ENCODE data around the gene ARHGAP10. TPM values are rescaled to one million over a fixed set of nuclear protein-coding genes. Genes with fewer than 3 reads are reported as not detected.

Gene ARHGAP10
- total RNA-seq, 4 donors from 2014 or later = 153 to 404 (median 215) TPM

DNA sequence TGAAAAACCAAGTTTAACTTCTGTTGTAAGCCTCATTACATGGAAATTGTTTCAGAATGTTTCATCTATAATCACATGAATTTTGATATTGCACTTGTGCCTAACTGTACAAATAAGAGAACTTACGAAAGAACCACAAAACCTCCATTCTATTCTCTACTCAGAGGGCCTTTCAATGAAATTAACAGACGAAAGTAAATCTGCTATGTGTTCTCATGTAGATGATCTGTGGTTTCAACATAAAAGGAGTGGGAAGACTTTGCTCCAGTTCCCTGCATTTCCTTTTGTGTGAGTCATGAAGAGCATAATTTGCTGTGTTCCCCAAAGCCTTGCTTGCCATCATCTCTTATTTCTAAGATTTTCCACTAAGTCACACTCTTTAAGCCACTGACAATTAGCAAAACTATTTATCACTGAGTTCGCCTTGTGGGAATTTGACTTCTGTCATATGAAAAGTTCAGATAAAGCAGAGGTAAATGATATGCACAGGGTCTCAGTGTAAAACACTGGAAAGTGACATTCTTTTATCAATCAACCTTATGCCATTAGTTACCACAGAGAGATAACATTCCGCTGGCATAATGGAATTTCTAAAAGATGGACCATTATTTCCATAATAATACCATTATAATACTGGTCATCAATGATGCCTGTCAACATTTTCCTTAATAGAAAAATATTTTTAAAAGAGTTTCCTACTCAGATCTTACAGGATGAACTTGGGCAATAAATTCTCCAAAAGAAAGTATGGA lies 380.5 kb downstream of the ARHGAP10 start:
- peaks cover 0 to 60% of the 10 kb centered on the region in 2 donors for H3K36me3 ChIP-seq
- no peak overlapping the region for H3K4me3 ChIP-seq
- H3K27me3 ChIP-seq = no peaks in the 10 kb centered on the region
- WGBS, 2 donors (ENCODE audit: low coverage in 1 of 2) = 71 to 84% methylated on average over 4 of the region's 4 CpGs
- no peak for TF ChIP-seq POLR2A (IDR thresholded peaks at IDR 0.05)
- TF ChIP-seq, protein P1, sequence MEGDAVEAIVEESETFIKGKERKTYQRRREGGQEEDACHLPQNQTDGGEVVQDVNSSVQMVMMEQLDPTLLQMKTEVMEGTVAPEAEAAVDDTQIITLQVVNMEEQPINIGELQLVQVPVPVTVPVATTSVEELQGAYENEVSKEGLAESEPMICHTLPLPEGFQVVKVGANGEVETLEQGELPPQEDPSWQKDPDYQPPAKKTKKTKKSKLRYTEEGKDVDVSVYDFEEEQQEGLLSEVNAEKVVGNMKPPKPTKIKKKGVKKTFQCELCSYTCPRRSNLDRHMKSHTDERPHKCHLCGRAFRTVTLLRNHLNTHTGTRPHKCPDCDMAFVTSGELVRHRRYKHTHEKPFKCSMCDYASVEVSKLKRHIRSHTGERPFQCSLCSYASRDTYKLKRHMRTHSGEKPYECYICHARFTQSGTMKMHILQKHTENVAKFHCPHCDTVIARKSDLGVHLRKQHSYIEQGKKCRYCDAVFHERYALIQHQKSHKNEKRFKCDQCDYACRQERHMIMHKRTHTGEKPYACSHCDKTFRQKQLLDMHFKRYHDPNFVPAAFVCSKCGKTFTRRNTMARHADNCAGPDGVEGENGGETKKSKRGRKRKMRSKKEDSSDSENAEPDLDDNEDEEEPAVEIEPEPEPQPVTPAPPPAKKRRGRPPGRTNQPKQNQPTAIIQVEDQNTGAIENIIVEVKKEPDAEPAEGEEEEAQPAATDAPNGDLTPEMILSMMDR (IDR thresholded peaks at IDR 0.05) = no peak
- no peak for TF ChIP-seq EP300 (IDR thresholded peaks at IDR 0.05)
- no peak for TF ChIP-seq POLR2AphosphoS5 (IDR thresholded peaks at IDR 0.05)
- H3K4me1 ChIP-seq = peaks cover 0 to 17% (median 5%) of the 10 kb centered on the region in 3 donors
- ATAC-seq = no peak
- no peaks in the 10 kb centered on the region for H3K9me3 ChIP-seq
- H3K27ac ChIP-seq = no peak overlapping the region

DNA sequence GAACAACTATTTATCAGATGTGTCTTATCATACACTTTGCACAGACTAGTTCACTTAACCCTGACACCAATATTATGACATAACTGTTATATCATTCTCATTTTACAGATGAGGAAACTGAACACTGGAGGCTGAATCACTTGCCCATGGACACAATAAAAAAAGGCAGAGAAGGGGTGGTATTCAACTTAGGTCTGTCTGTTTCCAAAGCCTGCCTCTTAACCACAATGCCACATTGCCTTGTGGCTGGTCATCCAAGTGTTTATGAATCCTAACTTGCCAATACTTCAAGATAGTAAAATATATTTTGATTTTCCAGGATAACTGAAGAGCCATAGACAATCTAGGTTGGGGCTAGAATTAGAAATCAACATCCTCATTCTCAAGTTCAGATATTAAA lies 382.5 kb downstream of the ARHGAP10 start:
- ATAC-seq = no peak
- Histone ChIP-seq H3K9me3 (no peaks in the 10 kb centered on the region), H3K27ac (no peak overlapping the region), H3K36me3 (peaks cover 0 to 58% of the 10 kb centered on the region in 2 donors), H3K4me1 (peaks cover 0 to 17% (median 5%) of the 10 kb centered on the region in 3 donors), H3K4me3 (no peak overlapping the region), H3K27me3 (no peaks in the 10 kb centered on the region)
- TF ChIP-seq, protein P1 (IDR thresholded peaks at IDR 0.05) = no peak
- TF ChIP-seq POLR2A (IDR thresholded peaks at IDR 0.05) (no peak), EP300 (IDR thresholded peaks at IDR 0.05) (no peak), POLR2AphosphoS5 (IDR thresholded peaks at IDR 0.05) (no peak)

DNA sequence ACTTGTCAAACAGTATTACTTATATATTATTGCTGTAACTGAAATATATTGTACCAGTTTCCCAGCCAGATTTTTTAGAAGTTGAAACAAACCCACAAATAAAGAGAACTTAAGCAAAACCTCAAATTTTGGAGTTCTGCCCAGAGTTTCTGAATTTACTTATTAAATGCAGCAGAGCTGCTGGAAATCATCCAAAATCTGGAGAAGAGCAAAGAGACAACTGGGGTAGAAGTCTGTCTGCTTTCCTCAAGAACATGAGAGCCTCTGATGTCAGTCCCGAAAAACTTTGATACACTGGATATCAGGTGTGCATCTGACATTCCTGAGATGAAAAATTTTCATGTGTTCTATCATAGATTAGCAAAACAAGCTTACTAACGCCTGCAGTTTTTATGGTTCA lies 384.4 kb downstream of the ARHGAP10 start:
- Histone ChIP-seq H3K9me3 (no peaks in the 10 kb centered on the region), H3K4me1 (peaks cover 0 to 17% (median 5%) of the 10 kb centered on the region in 3 donors), H3K27me3 (no peaks in the 10 kb centered on the region), H3K27ac (no peak overlapping the region), H3K4me3 (no peak overlapping the region), H3K36me3 (peaks cover 0 to 58% of the 10 kb centered on the region in 2 donors)
- ATAC-seq = no peak
- WGBS, 2 donors (ENCODE audit: low coverage in 1 of 2) = 29 to 31% methylated on average over 2 of the region's 2 CpGs
- no peak for TF ChIP-seq POLR2AphosphoS5 (IDR thresholded peaks at IDR 0.05)
- TF ChIP-seq, protein P1 (IDR thresholded peaks at IDR 0.05) = no peak
- TF ChIP-seq POLR2A (IDR thresholded peaks at IDR 0.05) = no peak
- no peak for TF ChIP-seq EP300 (IDR thresholded peaks at IDR 0.05)

DNA sequence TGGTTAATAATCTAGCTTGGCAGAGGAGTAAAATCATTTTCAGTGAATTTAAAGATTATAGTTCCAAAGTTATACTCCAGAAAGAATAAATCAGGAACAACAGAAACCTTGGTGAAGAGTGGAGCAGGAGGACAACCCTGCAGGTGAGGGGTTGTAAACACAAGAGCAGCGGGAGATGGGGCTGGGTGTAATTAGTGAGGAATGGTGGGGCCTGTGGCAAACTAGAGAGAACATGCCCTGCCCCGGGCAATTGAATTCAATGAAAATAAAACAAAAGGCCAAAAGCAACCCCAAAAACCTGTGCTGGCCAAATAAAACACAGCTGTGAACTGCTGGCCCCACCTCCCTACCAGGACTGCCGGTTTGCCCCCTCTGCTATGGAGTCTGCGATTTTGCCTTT lies 385.1 kb downstream of the ARHGAP10 start:
- 91 to 100% methylated on average over 1 to 4 of the region's 4 CpGs for WGBS, 2 donors (ENCODE audit: low coverage in 1 of 2)
- H3K4me3 ChIP-seq = no peak overlapping the region
- TF ChIP-seq POLR2AphosphoS5 (IDR thresholded peaks at IDR 0.05) (no peak), POLR2A (IDR thresholded peaks at IDR 0.05) (no peak), EP300 (IDR thresholded peaks at IDR 0.05) (no peak)
- TF ChIP-seq, protein P1 (IDR thresholded peaks at IDR 0.05) = no peak
- H3K9me3 ChIP-seq = no peaks in the 10 kb centered on the region
- H3K4me1 ChIP-seq = peaks cover 0 to 17% (median 5%) of the 10 kb centered on the region in 3 donors
- peaks cover 0 to 51% of the 10 kb centered on the region in 2 donors for H3K36me3 ChIP-seq
- no peaks in the 10 kb centered on the region for H3K27me3 ChIP-seq
- H3K27ac ChIP-seq = no peak overlapping the region
- no peak for ATAC-seq

DNA sequence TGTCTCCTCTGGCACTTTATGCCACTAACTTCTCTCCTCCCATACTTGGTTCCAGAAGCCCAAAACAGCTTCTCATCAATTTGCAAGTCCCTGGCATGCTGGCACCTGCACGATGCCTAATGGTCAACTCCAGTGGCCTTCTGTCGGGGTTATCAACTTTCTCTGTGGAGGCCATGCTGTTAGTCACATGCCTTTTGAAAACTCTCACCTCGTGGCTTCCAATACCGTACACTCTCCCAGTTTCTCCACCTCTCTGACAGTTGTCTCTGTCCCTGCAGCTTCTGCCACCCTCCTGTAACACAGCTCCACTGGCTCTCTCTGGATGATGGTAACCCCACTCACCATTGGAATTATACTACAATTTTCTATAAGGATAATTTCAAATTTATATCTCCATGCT lies 386.3 kb downstream of the ARHGAP10 start:
- H3K36me3 ChIP-seq = peaks cover 0 to 39% of the 10 kb centered on the region in 2 donors
- no peak for ATAC-seq
- H3K27me3 ChIP-seq = no peaks in the 10 kb centered on the region
- H3K4me1 ChIP-seq = peaks cover 0 to 17% (median 5%) of the 10 kb centered on the region in 3 donors
- H3K27ac ChIP-seq = no peak overlapping the region
- H3K4me3 ChIP-seq = no peak overlapping the region
- TF ChIP-seq POLR2AphosphoS5 (IDR thresholded peaks at IDR 0.05) (no peak), EP300 (IDR thresholded peaks at IDR 0.05) (no peak), POLR2A (IDR thresholded peaks at IDR 0.05) (no peak)
- TF ChIP-seq, protein P1 (IDR thresholded peaks at IDR 0.05) = no peak
- 88 to 97% methylated on average over 2 to 4 of the region's 4 CpGs for WGBS, 2 donors (ENCODE audit: low coverage in 1 of 2)
- peaks cover 0 to 10% (median 0%) of the 10 kb centered on the region in 3 donors for H3K9me3 ChIP-seq

All from gastroesophageal sphincter (tissue), 4 donors.